ENCODE measurements around the gene PRKCE.

DNA sequence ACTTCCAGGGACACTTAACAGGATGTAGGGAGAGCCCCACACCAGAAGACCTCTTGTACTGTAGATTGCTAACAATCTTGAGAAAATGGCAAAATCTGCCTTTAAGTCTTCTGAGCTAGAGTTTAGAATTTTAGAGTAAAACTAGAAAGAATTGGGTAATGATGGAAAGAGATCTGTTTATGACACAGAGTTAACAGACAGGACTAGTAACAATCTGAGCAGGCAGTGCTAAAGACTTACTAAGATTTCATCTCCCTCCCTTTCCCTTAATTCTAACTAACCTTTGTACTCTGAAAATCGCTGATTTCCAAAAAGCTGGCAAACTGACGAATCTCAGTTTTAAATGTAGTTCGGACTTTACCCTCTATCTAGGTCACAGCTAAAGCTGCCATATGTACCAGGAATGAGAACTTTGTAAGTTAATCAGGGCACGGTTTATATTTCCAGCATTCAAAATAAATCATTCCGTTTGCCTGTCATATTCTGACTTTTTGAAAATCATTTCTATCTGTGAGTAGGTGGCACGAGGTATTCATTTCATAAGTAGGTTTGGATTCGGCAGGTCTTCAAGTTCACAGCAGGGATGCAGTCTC lies 389.2 kb downstream of the PRKCE start:
- TF ChIP-seq EZH2 (IDR thresholded peaks at IDR 0.05) (no peak), POLR2AphosphoS5 (IDR thresholded peaks at IDR 0.05; ENCODE audit: borderline replicate concordance, low read depth, low read length) (no peak)
